ENCODE data around the gene BHLHA15.

The BHLHA15 gene

GRCh38 chr7:98225913-98226614 is 14.8 kb downstream of the BHLHA15 start:
- DNase-seq (ENCODE audit: low spot score) = no peak

GRCh38 chr7:98227939-98228338 is 16.7 kb downstream of the BHLHA15 start:
- no peak for DNase-seq (ENCODE audit: low spot score)

GRCh38 chr7:98228801-98229200 is 17.6 kb downstream of the BHLHA15 start:
- no peak for DNase-seq (ENCODE audit: low spot score)

GRCh38 chr7:98229441-98229840 is 18.2 kb downstream of the BHLHA15 start:
- no peak for DNase-seq (ENCODE audit: low spot score)

GRCh38 chr7:98229991-98230745 is 18.9 kb downstream of the BHLHA15 start:
- no peak for DNase-seq (ENCODE audit: low spot score)

GRCh38 chr7:98230746-98231471 is 19.7 kb downstream of the BHLHA15 start:
- no peak for DNase-seq (ENCODE audit: low spot score)

GRCh38 chr7:98231493-98232262 is 20.4 kb downstream of the BHLHA15 start:
- no peak for DNase-seq (ENCODE audit: low spot score)

- DNase-seq (ENCODE audit: low spot score) = no peak
Measured at GRCh38 chr7:98232263-98232585, 21.0 kb downstream of the BHLHA15 start.

GRCh38 chr7:98232799-98233198 is 21.6 kb downstream of the BHLHA15 start:
- DNase-seq (ENCODE audit: low spot score) = no peak

- DNase-seq (ENCODE audit: low spot score) = no peak
Measured at GRCh38 chr7:98233219-98234070, 22.2 kb downstream of the BHLHA15 start.

- no peak for DNase-seq (ENCODE audit: low spot score)
Measured at GRCh38 chr7:98234429-98235147, 23.3 kb downstream of the BHLHA15 start.

- DNase-seq (ENCODE audit: low spot score) = no peak
Measured at GRCh38 chr7:98235901-98236300, 24.7 kb downstream of the BHLHA15 start.

GRCh38 chr7:98236355-98237185 is 25.3 kb downstream of the BHLHA15 start:
- no peak for DNase-seq (ENCODE audit: low spot score)

- DNase-seq (ENCODE audit: low spot score) = peak; percentile 2
Measured at GRCh38 chr7:98238076-98238475, 26.8 kb downstream of the BHLHA15 start.

- peak; percentile 5 for DNase-seq (ENCODE audit: low spot score)
Measured at GRCh38 chr7:98238976-98239375, 27.7 kb downstream of the BHLHA15 start.

GRCh38 chr7:98240961-98241673 is 29.9 kb downstream of the BHLHA15 start:
- peak; percentile 80 for DNase-seq (ENCODE audit: low spot score)

GRCh38 chr7:98241674-98242241 is 30.5 kb downstream of the BHLHA15 start:
- DNase-seq (ENCODE audit: low spot score) = peak; percentile 2

- no peak for DNase-seq (ENCODE audit: low spot score)
Measured at GRCh38 chr7:98242342-98242741, 31.1 kb downstream of the BHLHA15 start.

GRCh38 chr7:98242934-98243333 is 31.7 kb downstream of the BHLHA15 start:
- peak; percentile 4 for DNase-seq (ENCODE audit: low spot score)
